ENCODE results near the gene NOS2.

GRCh38 chr17:27836651-27837050 lies 36.3 kb upstream of the NOS2 start:
- TF ChIP-seq EZH2 (IDR thresholded peaks at IDR 0.05; ENCODE audit: low read length, missing control alignments) (no peak), CTCF (conservative IDR thresholded peaks at IDR 0.05 in 1 of 2, IDR thresholded peaks at IDR 0.05 in 1 of 2; ENCODE audit: low read depth in 1 of 2, low read length in 2 of 2) (no peak)
